Effector CD4-positive, alpha-beta T cell (primary cell): ENCODE results near the gene SPATA22. TPM values are rescaled to one million over a fixed set of nuclear protein-coding genes. Genes with fewer than 3 reads are reported as not detected.
"Not testable (repeated sequence)": the region's sequence is repeated elsewhere in the genome, so short reads cannot be mapped to it uniquely, and the experiment has no call there.

ENCODE experiments used
- DNase-seq: peaks from one replicate; pipeline ENCODE4 v3.0.0-alpha.2; 2020
- total RNA-seq: gene quantifications from one replicate; lab custom pipeline; 2026; lab: John Stamatoyannopoulos, UW

Gene SPATA22
- total RNA-seq, result not detected

- no peak for DNase-seq
Measured at GRCh38 chr17:3471599-3471998, at the start of gene SPATA22. Gene SPATA22 (minus strand): TSS chr17:3471819. CDS start chr17:3469325, 2,494 bp downstream.

- DNase-seq, result not testable (repeated sequence)
Measured at GRCh38 chr17:3519472-3519871, 47.9 kb upstream of the SPATA22 start.

GRCh38 chr17:3514873-3515272 lies 43.3 kb upstream of the SPATA22 start:
- no peak for DNase-seq

GRCh38 chr17:3514167-3514566 lies 42.5 kb upstream of the SPATA22 start:
- not testable (repeated sequence) for DNase-seq

GRCh38 chr17:3513305-3514035 lies 41.9 kb upstream of the SPATA22 start:
- DNase-seq, result no peak

- DNase-seq, result no peak
Measured at GRCh38 chr17:3512505-3513171, 41.0 kb upstream of the SPATA22 start.

- no peak for DNase-seq
Measured at GRCh38 chr17:3511852-3512504, 40.4 kb upstream of the SPATA22 start.

GRCh38 chr17:3510090-3510489 lies 38.5 kb upstream of the SPATA22 start:
- DNase-seq, result no peak

GRCh38 chr17:3507869-3508268 lies 36.2 kb upstream of the SPATA22 start:
- DNase-seq, result no peak

- no peak for DNase-seq
Measured at GRCh38 chr17:3507071-3507470, 35.5 kb upstream of the SPATA22 start.

- DNase-seq, result no peak
Measured at GRCh38 chr17:3506054-3506453, 34.4 kb upstream of the SPATA22 start.

- DNase-seq, result no peak
Measured at GRCh38 chr17:3505008-3505407, 33.4 kb upstream of the SPATA22 start.

- DNase-seq, result no peak
Measured at GRCh38 chr17:3503285-3503684, 31.7 kb upstream of the SPATA22 start.

GRCh38 chr17:3502466-3502865 lies 30.8 kb upstream of the SPATA22 start:
- DNase-seq, result no peak

- DNase-seq, result no peak
Measured at GRCh38 chr17:3501344-3501743, 29.7 kb upstream of the SPATA22 start.

- no peak for DNase-seq
Measured at GRCh38 chr17:3497101-3497500, 25.5 kb upstream of the SPATA22 start.

GRCh38 chr17:3485481-3486068 lies 14.0 kb upstream of the SPATA22 start:
- DNase-seq, result no peak

GRCh38 chr17:3482852-3483251 lies 11.2 kb upstream of the SPATA22 start:
- no peak for DNase-seq

GRCh38 chr17:3479988-3480387 lies 8.4 kb upstream of the SPATA22 start:
- DNase-seq, result no peak

GRCh38 chr17:3475812-3476610 lies 4.4 kb upstream of the SPATA22 start, which contains the start of gene ASPA:
Gene ASPA (plus strand): TSS chr17:3475997. CDS start chr17:3476160, 163 bp downstream.
- no peak for DNase-seq

GRCh38 chr17:3475251-3475685 lies 3.6 kb upstream of the SPATA22 start:
- no peak for DNase-seq

GRCh38 chr17:3474212-3474611 lies 2.6 kb upstream of the SPATA22 start:
- DNase-seq, result no peak
